H1 (cell line): ENCODE data around the gene BCO1. TPM values are rescaled to one million over a fixed set of nuclear protein-coding genes. Genes with fewer than 3 reads are reported as not detected.

Source experiments
- BCL11A ChIP-seq, 2 experiments: IDR thresholded peaks; one replicate each; pipeline ENCODE4 v1.6.1; 2011; ENCODE audit warnings: low read depth in 2 of 2, low read length in 2 of 2, mild to moderate bottlenecking in 2 of 2
- EP300 ChIP-seq, 2 experiments: IDR thresholded peaks; 1 replicate in 1 of 2; 2 replicates in 1 of 2; pipeline ENCODE4 v1.6.1; 2011 to 2012; ENCODE audit warnings: low read depth in 2 of 2, low read length in 2 of 2, mild to moderate bottlenecking in 2 of 2, borderline replicate concordance in 1 of 2, inconsistent platforms in 1 of 2, moderate library complexity in 1 of 2
- KDM5A ChIP-seq: fragments of 200-600 bp; IDR thresholded peaks from 2 replicates; pipeline ENCODE4 v1.7.1; 2012; ENCODE audit warnings: mild to moderate bottlenecking, low read length, inconsistent platforms, mixed read lengths
- MAX ChIP-seq: IDR thresholded peaks from 2 replicates; pipeline ENCODE4 v1.6.1; 2012; ENCODE audit warnings: inconsistent platforms
- POU5F1 ChIP-seq: IDR thresholded peaks from 2 replicates; pipeline ENCODE4 v1.6.1; 2011; ENCODE audit warnings: low read depth, mild to moderate bottlenecking, low read length, moderate library complexity
- SIX5 ChIP-seq: IDR thresholded peaks from 2 replicates; pipeline ENCODE4 v1.6.1; 2011; ENCODE audit warnings: mild to moderate bottlenecking, low read depth, low read length
- polyA plus RNA-seq, 7 experiments: library from polyadenylated mRNA; depleted of rRNA in 3 of 7; stranded (reverse) in 5 of 7; unstranded in 2 of 7; fragments of >200 nt in 5 of 7; fragments of 200-250 nt in 2 of 7; gene quantifications; 1 replicate in 5 of 7; 2 replicates in 1 of 7; 4 replicates in 1 of 7; pipeline versions ENCODE4 v1.2.1 to v1.2.3, GENCODE V29; 2011 to 2013; ENCODE audit warnings: missing spikeins in 2 of 7, mixed read lengths in 2 of 7
- total RNA-seq: library from RNA; stranded (reverse); fragmentation: NEBNext Ultra II Directional; extraction: Animal tissue kit (Norgen Biotek cat#: 25700); gene quantifications from 2 replicates; pipeline ENCODE4 v1.2.1, GENCODE V29; 2021

Gene BCO1
- total and polyA plus RNA-seq, 2 of the 8 experiments (the other 6 are each of a cell fraction or from before 2014, with no cell fraction given): 0.21 TPM; not detected in 1

DNA sequence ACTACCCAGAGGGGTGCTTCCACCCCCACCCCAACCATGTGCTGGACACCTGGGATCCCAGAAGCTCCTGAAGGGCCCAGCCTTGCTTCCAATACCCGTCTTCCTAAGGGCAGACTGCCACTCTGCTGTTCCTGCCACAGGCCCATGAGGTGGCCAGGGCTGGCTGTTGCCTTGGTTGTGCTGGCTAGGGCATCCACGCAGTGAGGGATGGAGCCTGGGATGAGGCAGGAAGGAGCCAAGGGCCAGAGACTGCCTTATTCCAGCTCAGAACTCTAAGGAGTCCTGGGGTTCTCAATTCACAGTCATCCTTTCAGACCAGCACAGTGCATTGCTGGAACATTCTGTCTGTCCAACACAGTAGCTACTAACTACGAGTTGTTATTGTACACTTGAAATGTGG is 37.8 kb downstream of the BCO1 start (continued):
- no peak for TF ChIP-seq SIX5
- no peak for TF ChIP-seq POU5F1
- no peak for TF ChIP-seq EP300 (IDR thresholded peaks at IDR 0.05; ENCODE audit: borderline replicate concordance in 1 of 2, low read depth in 2 of 2, low read length in 2 of 2)
- no peak for TF ChIP-seq MAX
- no peak for TF ChIP-seq BCL11A (IDR thresholded peaks at IDR 0.05; ENCODE audit: low read depth in 2 of 2, low read length in 2 of 2)
- TF ChIP-seq KDM5A: no peak
